ENCODE results near the gene ORC1. TPM values are rescaled to one million over a fixed set of nuclear protein-coding genes. Genes with fewer than 3 reads are reported as not detected.

The ORC1 gene
- total RNA-seq, 2 donors from 2014 or later = 42.4 to 56.5 TPM

GRCh38 chr1:52359676-52360594 is 44.3 kb downstream of the ORC1 start:
- Mint-ChIP-seq H3K36me3 (peaks cover 7 to 9% of the 10 kb centered on the region in 2 donors), H3K27ac (peak overlapping the region in 1 of 2 donors; percentile 50), H3K9me3 (no peaks in the 10 kb centered on the region)
- DNase-seq (ENCODE audit: low spot score in 2 of 2) = no peak
- no peak for ATAC-seq

- Mint-ChIP-seq H3K36me3 (peaks cover 7 to 9% of the 10 kb centered on the region in 2 donors), H3K27ac (peak overlapping the region in 1 of 2 donors; percentile 83), H3K9me3 (no peaks in the 10 kb centered on the region)
- ATAC-seq (no peak), DNase-seq (ENCODE audit: low spot score in 2 of 2) (no peak)
These were observed 45.2 kb downstream of the ORC1 start for GRCh38 chr1:52358851-52359497.

GRCh38 chr1:52357397-52357796 is 46.8 kb downstream of the ORC1 start:
- no peak for ATAC-seq

GRCh38 chr1:52356818-52357355 is 47.3 kb downstream of the ORC1 start:
- DNase-seq (ENCODE audit: low spot score in 2 of 2) (no peak), ATAC-seq (no peak)
- H3K27ac Mint-ChIP-seq = peak overlapping the region; percentile 17 to 45
- H3K9me3 Mint-ChIP-seq = no peaks in the 10 kb centered on the region
- H3K36me3 Mint-ChIP-seq = peaks cover 7 to 15% of the 10 kb centered on the region in 2 donors

More at GRCh38 chr1:52357397-52357796, 46.8 kb downstream of the ORC1 start:
- peaks cover 7 to 15% of the 10 kb centered on the region in 2 donors for H3K36me3 Mint-ChIP-seq
- H3K27ac Mint-ChIP-seq = peak overlapping the region; percentile 17 to 45
- DNase-seq (ENCODE audit: low spot score in 2 of 2) = no peak
- H3K9me3 Mint-ChIP-seq = no peaks in the 10 kb centered on the region

GRCh38 chr1:52355847-52356505 is 48.2 kb downstream of the ORC1 start:
- H3K9me3 Mint-ChIP-seq = no peaks in the 10 kb centered on the region
- H3K27ac Mint-ChIP-seq = peak overlapping the region in 1 of 2 donors; percentile 17
- peaks cover 7 to 15% of the 10 kb centered on the region in 2 donors for H3K36me3 Mint-ChIP-seq
- ATAC-seq = no peak
- no peak for DNase-seq (ENCODE audit: low spot score in 2 of 2)

- H3K27ac Mint-ChIP-seq = peak overlapping the region in 1 of 2 donors; percentile 90
- no peaks in the 10 kb centered on the region for H3K9me3 Mint-ChIP-seq
- DNase-seq (ENCODE audit: low spot score in 2 of 2) (no peak), ATAC-seq (no peak)
- H3K36me3 Mint-ChIP-seq = peaks cover 7 to 15% of the 10 kb centered on the region in 2 donors
These were observed 48.8 kb downstream of the ORC1 start for GRCh38 chr1:52355436-52355835.

- Mint-ChIP-seq H3K27ac (peak overlapping the region in 1 of 2 donors; percentile 44), H3K36me3 (peaks cover 6 to 7% of the 10 kb centered on the region in 2 donors), H3K9me3 (no peaks in the 10 kb centered on the region)
- no peak for DNase-seq (ENCODE audit: low spot score in 2 of 2)
- ATAC-seq = no peak
These were observed 51.5 kb downstream of the ORC1 start for GRCh38 chr1:52352690-52353089.

- ATAC-seq = no peak
- no peaks in the 10 kb centered on the region for H3K9me3 Mint-ChIP-seq
- no peak for DNase-seq (ENCODE audit: low spot score in 2 of 2)
These were observed 55.4 kb downstream of the ORC1 start for GRCh38 chr1:52348704-52349300.

GRCh38 chr1:52346653-52347052 is 57.6 kb downstream of the ORC1 start:
- ATAC-seq (no peak), DNase-seq (ENCODE audit: low spot score in 2 of 2) (no peak)
- no peak overlapping the region for H3K27ac Mint-ChIP-seq
- no peaks in the 10 kb centered on the region for H3K9me3 Mint-ChIP-seq
- no peaks in the 10 kb centered on the region for H3K36me3 Mint-ChIP-seq

More at GRCh38 chr1:52348704-52349300, 55.4 kb downstream of the ORC1 start:
- H3K27ac Mint-ChIP-seq = peak overlapping the region in 1 of 2 donors; percentile 69
- peaks cover 0 to 7% of the 10 kb centered on the region in 2 donors for H3K36me3 Mint-ChIP-seq

GRCh38 chr1:52345252-52345651 is 59.0 kb downstream of the ORC1 start:
- no peaks in the 10 kb centered on the region for H3K9me3 Mint-ChIP-seq
- no peaks in the 10 kb centered on the region for H3K36me3 Mint-ChIP-seq
- H3K27ac Mint-ChIP-seq = peak overlapping the region; percentile 34 to 53
- ATAC-seq = no peak
- DNase-seq (ENCODE audit: low spot score in 2 of 2) = no peak

GRCh38 chr1:52343979-52344378 is 60.2 kb downstream of the ORC1 start:
- Mint-ChIP-seq H3K27ac (no peak overlapping the region), H3K9me3 (no peaks in the 10 kb centered on the region), H3K36me3 (no peaks in the 10 kb centered on the region)
- DNase-seq (ENCODE audit: low spot score in 2 of 2) (no peak), ATAC-seq (no peak)

- no peaks in the 10 kb centered on the region for H3K9me3 Mint-ChIP-seq
- H3K36me3 Mint-ChIP-seq = no peaks in the 10 kb centered on the region
- DNase-seq (ENCODE audit: low spot score in 2 of 2) (no peak), ATAC-seq (no peak)
- H3K27ac Mint-ChIP-seq = no peak overlapping the region
These were observed 62.5 kb downstream of the ORC1 start for GRCh38 chr1:52341655-52342260.

GRCh38 chr1:52337439-52337838 is 66.8 kb downstream of the ORC1 start:
- ATAC-seq (no peak), DNase-seq (ENCODE audit: low spot score in 2 of 2) (no peak)
- Mint-ChIP-seq H3K27ac (no peak overlapping the region), H3K36me3 (no peaks in the 10 kb centered on the region), H3K9me3 (no peaks in the 10 kb centered on the region)

- no peaks in the 10 kb centered on the region for H3K36me3 Mint-ChIP-seq
- no peak for DNase-seq (ENCODE audit: low spot score in 2 of 2)
- no peak overlapping the region for H3K27ac Mint-ChIP-seq
- no peaks in the 10 kb centered on the region for H3K9me3 Mint-ChIP-seq
- ATAC-seq = no peak
These were observed 69.2 kb downstream of the ORC1 start for GRCh38 chr1:52334906-52335528.

GRCh38 chr1:52332411-52332810 is 71.8 kb downstream of the ORC1 start:
- Mint-ChIP-seq H3K9me3 (no peaks in the 10 kb centered on the region), H3K27ac (no peak overlapping the region), H3K36me3 (no peaks in the 10 kb centered on the region)
- no peak for DNase-seq (ENCODE audit: low spot score in 2 of 2)
- no peak for ATAC-seq

GRCh38 chr1:52328615-52329014 is 75.6 kb downstream of the ORC1 start:
- H3K36me3 Mint-ChIP-seq = no peaks in the 10 kb centered on the region
- no peak for ATAC-seq

More at GRCh38 chr1:52328615-52329014, 75.6 kb downstream of the ORC1 start:
- Mint-ChIP-seq H3K27ac (no peak overlapping the region), H3K9me3 (no peaks in the 10 kb centered on the region)
- no peak for DNase-seq (ENCODE audit: low spot score in 2 of 2)
